AG09319 (cell line): ENCODE results near the gene TMEM135.

Experiments
- DNase-seq: peaks from one replicate; pipeline ENCODE4 v3.0.0-alpha.2; 2010; ENCODE audit warnings: low read depth; ENCODE audit errors: extremely low read depth
- CTCF ChIP-seq: IDR thresholded peaks from 2 replicates; pipeline ENCODE4 v1.5.1; 2011; ENCODE audit warnings: low read depth, mild to moderate bottlenecking, inconsistent platforms, low read length, moderate library complexity

TMEM135 gene

GRCh38 chr11:87355596-87355995, 317.9 kb downstream of the TMEM135 start:
- TF ChIP-seq CTCF: no peak
- DNase-seq: no peak

- no peak for DNase-seq
Observed at GRCh38 chr11:87356428-87356827, 318.7 kb downstream of the TMEM135 start.

GRCh38 chr11:87358461-87358860, 320.7 kb downstream of the TMEM135 start:
- no peak for DNase-seq
- no peak for TF ChIP-seq CTCF

More at GRCh38 chr11:87356428-87356827, 318.7 kb downstream of the TMEM135 start:
- no peak for TF ChIP-seq CTCF

- no peak for DNase-seq
- no peak for TF ChIP-seq CTCF
Observed at GRCh38 chr11:87359401-87359800, 321.7 kb downstream of the TMEM135 start.

GRCh38 chr11:87361891-87362290, 324.2 kb downstream of the TMEM135 start:
- no peak for DNase-seq
- TF ChIP-seq CTCF: no peak

- TF ChIP-seq CTCF: no peak
- DNase-seq: no peak
Observed at GRCh38 chr11:87366346-87366745, 328.6 kb downstream of the TMEM135 start.

- no peak for TF ChIP-seq CTCF
- no peak for DNase-seq
Observed at GRCh38 chr11:87366763-87367405, 329.1 kb downstream of the TMEM135 start.
